Mononuclear cell (primary cell): ENCODE measurements around the gene SHB. TPM values are rescaled to one million over a fixed set of nuclear protein-coding genes. Genes with fewer than 3 reads are reported as not detected.
"Not testable (repeated sequence)": the region's sequence is repeated elsewhere in the genome, so short reads cannot be mapped to it uniquely, and the experiment has no call there.

Experiments
- H3K27me3 ChIP-seq: 2 replicates; pipeline ENCODE4 v1.6.0; 2011; ENCODE audit warnings: low read length, control low read depth; ENCODE audit not compliant: insufficient read depth
- H3K4me1 ChIP-seq: 2 replicates; pipeline ENCODE4 v1.5.1; 2011; ENCODE audit warnings: mild to moderate bottlenecking, low read length, control low read depth; ENCODE audit not compliant: insufficient read depth
- H3K4me3 ChIP-seq: 2 replicates; pipeline ENCODE4 v1.5.1; 2011; ENCODE audit warnings: mild to moderate bottlenecking, low read length, moderate library complexity
- H3K9me3 ChIP-seq: 2 replicates; pipeline ENCODE4 v1.5.1; 2011; ENCODE audit warnings: low read depth, mild to moderate bottlenecking, control low read depth, low read length
- total RNA-seq: library from RNA; depleted of rRNA; stranded (reverse); fragments of >200 nt; gene quantifications from one replicate; pipeline ENCODE4 v1.2.3, GENCODE V29; 2012

SHB gene
- total RNA-seq, 1 donor, result 5.2 TPM

DNA sequence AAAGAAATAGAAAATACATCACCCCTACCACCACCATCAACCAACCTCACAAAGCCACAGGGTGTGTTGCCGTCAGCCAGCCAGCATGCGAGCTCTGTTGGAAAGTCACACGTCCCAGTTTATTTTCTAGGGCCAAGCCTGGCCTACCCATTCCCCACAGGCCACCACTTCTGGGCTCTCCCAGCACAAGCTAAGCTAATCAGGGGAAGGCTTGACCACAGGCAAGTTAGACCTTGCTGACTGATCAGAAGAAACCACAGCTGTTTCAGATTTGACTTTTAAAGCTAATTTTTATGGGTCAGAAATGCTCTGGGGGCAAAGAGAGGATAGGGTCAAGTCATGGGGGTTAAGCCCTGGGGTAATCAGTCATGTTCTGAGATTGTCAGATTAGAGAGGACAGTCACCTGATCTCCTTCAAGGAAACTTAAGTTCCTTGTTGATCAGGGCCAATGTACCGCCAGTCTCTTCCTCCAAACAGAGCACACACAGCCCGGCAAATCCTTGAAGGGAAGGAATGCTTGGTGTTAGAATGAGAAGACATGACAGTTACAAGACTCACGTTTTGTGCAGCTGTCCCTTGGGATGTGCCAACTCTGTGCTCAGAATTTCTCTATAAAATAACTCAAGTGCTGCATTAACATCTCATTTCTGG is 7.6 kb downstream of the SHB start:
- H3K4me3 ChIP-seq, result no peak overlapping the region
- H3K4me1 ChIP-seq, result no peaks in the 10 kb centered on the region
- H3K9me3 ChIP-seq, result no peaks in the 10 kb centered on the region
- peaks cover under 1% of the 10 kb centered on the region for H3K27me3 ChIP-seq

DNA sequence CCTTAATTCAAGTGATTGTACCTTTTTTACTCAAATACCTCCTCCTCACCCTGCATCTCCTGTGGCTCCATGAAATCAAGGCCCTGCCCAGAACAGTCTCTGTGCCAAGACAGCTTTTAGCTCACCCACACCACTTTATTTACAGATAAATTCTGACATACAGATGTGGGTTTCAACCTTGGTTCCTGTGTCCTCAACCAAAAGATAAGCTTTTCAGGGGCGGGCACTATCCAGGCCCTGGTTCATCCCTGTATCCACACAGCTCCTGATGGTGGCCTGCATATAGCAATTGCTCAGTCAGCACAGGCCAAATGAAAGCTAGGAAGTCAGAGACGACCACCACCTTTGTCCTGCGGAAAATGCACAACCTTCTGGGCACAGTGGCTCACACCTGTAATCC is 8.3 kb downstream of the SHB start:
- Histone ChIP-seq H3K4me1 (no peaks in the 10 kb centered on the region), H3K27me3 (no peaks in the 10 kb centered on the region), H3K9me3 (no peaks in the 10 kb centered on the region), H3K4me3 (no peak overlapping the region)

DNA sequence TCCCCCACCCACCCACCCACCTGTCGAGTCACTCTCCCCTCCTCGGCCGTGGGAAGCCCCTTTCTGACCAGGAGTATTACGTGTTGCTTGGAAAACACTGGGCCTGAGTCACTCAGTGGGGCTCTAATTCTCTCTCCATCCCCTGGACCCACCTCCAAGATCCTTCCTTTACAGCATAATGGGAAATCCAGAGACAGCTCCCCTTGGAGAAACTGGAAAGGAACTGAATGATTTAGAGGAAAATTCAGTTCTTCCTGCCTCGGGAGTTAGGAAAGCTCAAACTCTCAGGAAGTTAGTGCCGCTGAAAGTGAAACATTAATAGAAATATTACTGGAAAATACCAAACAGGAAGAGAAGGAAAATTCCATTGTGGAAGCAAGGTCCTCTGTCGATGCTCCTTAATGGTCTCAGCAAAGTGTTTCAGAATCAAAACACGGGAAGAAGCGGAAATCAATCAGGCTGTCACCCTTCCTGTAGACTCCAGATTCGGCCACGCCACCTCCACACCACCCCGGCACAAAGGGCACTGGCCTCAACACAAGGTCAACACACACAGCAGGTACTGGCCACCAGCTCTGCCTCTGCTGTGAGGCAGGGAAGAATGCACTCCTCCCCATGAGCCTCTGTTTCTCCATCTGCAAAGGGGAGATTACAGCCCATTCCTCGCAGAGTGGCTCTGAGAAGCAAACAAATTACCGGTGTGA is 9.6 kb downstream of the SHB start:
- H3K4me1 ChIP-seq, result no peaks in the 10 kb centered on the region
- no peaks in the 10 kb centered on the region for H3K9me3 ChIP-seq
- no peaks in the 10 kb centered on the region for H3K27me3 ChIP-seq
- H3K4me3 ChIP-seq, result no peak overlapping the region

GRCh38 chr9:38058452-38059232 is 10.4 kb downstream of the SHB start:
- Histone ChIP-seq H3K27me3 (no peaks in the 10 kb centered on the region), H3K4me1 (no peaks in the 10 kb centered on the region), H3K4me3 (no peak overlapping the region), H3K9me3 (no peaks in the 10 kb centered on the region)

DNA sequence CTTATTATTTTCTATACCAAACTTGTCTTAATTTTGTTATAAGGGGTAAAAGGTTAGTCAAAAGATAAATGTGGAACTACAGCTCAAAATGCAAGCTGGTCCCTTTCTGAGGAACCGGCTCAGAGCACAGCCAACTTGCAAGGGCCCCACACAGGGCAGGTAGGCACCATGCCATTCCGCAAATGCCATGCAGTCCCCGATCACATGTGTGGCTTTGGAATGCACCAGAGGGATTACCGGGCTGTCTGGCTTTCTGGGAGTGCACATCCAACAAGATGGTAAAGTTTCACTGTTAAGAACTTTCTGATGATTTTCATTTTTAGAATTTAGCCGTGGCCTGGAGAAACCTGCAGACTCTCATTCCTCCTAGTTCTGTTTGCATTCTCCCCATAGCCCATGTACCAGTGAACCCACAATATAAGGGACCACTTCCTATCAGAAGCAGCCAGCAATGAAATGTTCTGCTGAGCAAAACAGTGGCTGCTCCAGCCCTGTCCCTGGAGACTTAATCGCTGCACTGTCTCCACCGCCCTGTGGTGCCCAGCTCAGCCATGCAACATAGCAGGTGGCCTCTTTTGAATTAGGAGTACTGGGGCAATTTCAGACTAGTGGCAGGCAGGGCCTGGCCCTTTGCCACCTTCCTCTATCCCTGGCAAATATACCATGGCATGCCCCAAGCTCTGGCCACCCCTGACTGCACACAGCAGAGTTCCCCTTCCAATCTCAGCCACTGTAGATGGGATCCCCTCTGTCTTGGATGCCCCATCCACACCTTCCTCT is 11.4 kb downstream of the SHB start:
- Histone ChIP-seq H3K4me1 (no peaks in the 10 kb centered on the region), H3K27me3 (no peaks in the 10 kb centered on the region), H3K9me3 (no peaks in the 10 kb centered on the region), H3K4me3 (no peak overlapping the region)

DNA sequence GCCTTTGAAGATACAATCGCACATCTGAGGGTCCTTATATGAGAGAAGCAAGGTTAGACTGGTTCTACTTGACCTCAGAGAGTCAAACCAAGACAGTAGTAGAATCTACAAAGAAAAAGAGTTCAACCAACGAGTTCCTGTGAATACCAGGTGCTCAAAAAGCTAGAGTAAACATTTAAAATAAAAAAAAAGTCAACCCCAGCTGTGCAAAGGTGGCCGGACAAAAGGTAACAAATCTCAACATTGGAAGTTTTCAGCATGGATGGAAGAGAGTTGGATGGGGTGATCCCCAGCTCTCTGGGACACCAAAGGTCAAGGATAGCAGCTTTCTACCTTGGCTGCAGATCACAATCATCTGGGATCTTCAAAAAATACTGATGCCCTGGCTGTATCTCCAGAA is 14.4 kb downstream of the SHB start:
- Histone ChIP-seq H3K27me3 (no peaks in the 10 kb centered on the region), H3K4me1 (no peaks in the 10 kb centered on the region), H3K4me3 (no peak overlapping the region)

GRCh38 chr9:38053697-38054461 is 15.1 kb downstream of the SHB start:
- no peak overlapping the region for H3K4me3 ChIP-seq
- no peaks in the 10 kb centered on the region for H3K27me3 ChIP-seq
- no peaks in the 10 kb centered on the region for H3K4me1 ChIP-seq
- no peaks in the 10 kb centered on the region for H3K9me3 ChIP-seq

More for the DNA sequence above, 14.4 kb downstream of the SHB start:
- H3K9me3 ChIP-seq, result no peaks in the 10 kb centered on the region

DNA sequence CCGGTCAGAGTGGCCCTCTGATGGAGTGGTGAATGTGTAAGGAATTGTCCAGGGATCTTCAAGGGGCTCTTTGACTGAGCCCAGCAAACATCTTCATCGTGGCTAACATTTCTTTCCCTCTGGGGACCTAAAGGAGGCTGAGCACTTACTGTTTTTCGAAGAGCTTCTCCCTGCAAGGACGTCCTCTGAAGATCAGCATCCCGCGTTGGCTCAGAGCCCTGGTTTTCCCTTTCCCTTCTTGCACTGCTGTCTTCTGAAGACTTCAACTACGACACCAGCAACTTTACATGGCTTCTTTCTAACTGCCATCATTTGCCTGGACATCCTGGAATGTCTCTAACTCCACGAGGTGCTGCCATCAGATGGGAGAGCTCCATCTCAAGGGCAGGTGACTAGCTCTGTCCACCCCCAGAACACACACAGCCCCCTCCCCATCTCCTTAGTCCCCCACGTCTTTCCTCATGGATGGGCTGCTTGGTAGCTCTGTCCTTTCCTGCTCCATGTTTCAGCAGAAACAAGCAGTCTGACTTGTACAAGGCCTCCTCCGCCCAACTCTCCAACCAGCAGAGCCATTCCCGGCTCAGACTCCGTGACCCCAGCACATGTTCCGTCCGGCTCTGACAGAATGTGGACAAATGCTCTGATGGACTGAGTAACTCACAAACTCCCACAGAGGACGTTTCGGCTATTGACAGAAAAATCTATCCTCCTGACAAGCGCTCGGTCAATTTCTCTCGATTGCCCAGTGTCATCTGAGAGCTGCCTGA is 17.1 kb downstream of the SHB start:
- H3K4me3 ChIP-seq, result no peak overlapping the region
- peaks cover 18% of the 10 kb centered on the region for H3K4me1 ChIP-seq
- no peaks in the 10 kb centered on the region for H3K27me3 ChIP-seq
- H3K9me3 ChIP-seq, result no peaks in the 10 kb centered on the region

- Histone ChIP-seq H3K4me3 (no peak overlapping the region), H3K27me3 (no peaks in the 10 kb centered on the region), H3K9me3 (no peaks in the 10 kb centered on the region), H3K4me1 (peaks cover 31% of the 10 kb centered on the region)
These were observed 20.6 kb downstream of the SHB start for GRCh38 chr9:38048316-38048969.

GRCh38 chr9:38047301-38048251 is 21.5 kb downstream of the SHB start:
- Histone ChIP-seq H3K27me3 (no peaks in the 10 kb centered on the region), H3K9me3 (no peaks in the 10 kb centered on the region)

GRCh38 chr9:38046661-38047300 is 22.2 kb downstream of the SHB start:
- no peak overlapping the region for H3K4me3 ChIP-seq
- no peaks in the 10 kb centered on the region for H3K9me3 ChIP-seq
- peaks cover 31% of the 10 kb centered on the region for H3K4me1 ChIP-seq
- H3K27me3 ChIP-seq, result no peaks in the 10 kb centered on the region

More at GRCh38 chr9:38047301-38048251, 21.5 kb downstream of the SHB start:
- peaks cover 31% of the 10 kb centered on the region for H3K4me1 ChIP-seq
- no peak overlapping the region for H3K4me3 ChIP-seq

DNA sequence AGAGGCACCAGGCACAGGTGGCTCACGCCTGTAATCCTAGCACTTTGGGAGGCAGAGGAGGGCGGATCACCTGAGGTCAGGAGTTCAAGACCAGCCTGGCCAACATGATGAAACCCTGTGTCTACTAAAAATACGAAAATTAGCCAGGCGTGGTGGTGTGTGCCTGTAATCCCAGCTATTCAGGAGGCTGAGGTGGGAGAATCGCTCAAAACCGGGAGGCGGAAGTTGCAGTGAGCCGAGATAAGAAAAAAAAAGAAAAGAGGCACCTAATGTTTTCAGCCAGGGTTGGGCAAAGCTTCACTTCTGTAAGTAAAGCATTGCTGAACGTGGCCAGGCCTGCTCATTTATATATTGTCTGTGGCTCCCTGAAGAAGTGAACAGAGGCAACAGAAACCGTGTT is 23.1 kb downstream of the SHB start:
- H3K9me3 ChIP-seq, H3K4me3 ChIP-seq, H3K27me3 ChIP-seq: not testable (repeated sequence)
- H3K4me1 ChIP-seq, result peaks cover 31% of the 10 kb centered on the region
